Limb (tissue), 2 donors: ENCODE data around the gene CCT2.

ENCODE experiments used
- DNase-seq, 2 donors: peaks; one replicate each; pipeline ENCODE4 v3.0.0-alpha.2; 2016; ENCODE audit errors: extremely low spot score in 2 of 2

CCT2 gene

DNA sequence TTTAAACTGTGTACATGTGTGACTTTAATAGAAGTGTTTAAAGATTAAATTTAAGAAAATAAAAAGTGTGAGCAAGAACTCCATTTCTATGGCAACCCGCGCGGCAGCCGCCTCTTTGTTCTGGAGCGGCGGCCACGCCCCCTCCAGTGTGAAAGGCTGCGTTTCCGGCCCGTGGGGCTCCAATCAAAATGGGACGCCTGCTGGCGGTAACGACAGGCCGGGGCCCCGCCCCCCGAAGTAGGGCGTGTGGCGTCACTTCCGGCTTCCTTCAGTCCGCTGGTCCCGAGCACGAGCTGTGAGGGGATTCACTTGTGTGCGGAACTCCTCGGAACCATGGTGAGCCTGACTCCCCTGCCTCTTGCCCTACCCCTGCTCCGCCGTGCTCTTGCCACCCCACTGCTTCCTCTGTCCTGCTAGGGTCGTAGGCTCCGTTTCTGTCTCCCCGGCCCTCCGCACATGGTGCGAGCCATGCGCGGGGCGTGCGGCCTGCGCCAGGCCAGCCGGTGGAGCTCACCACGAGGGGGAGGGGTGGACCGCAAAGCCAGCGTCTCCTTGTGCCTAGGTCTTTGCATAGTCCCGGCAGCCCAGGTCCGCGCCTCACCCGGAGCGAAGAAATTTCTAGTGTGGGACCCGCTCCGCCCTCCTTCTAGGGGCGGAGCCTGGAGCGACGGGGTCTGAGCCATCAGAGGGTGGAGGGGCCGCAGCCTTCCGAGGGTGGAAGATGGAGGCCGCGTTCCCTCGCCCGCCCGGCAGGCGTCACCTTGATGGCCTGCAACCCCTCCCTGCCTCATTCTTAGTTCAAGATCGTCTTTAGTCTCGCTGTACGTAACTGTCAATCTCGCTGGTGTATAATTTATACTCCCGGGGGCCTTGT lies at the start of gene CCT2:
TSS of gene CCT2 (plus strand) at position 271 of the 874 bp plus-strand sequence. CDS start at position 334, 63 bp downstream.
- DNase-seq = peak; percentile 96 to 97

DNA sequence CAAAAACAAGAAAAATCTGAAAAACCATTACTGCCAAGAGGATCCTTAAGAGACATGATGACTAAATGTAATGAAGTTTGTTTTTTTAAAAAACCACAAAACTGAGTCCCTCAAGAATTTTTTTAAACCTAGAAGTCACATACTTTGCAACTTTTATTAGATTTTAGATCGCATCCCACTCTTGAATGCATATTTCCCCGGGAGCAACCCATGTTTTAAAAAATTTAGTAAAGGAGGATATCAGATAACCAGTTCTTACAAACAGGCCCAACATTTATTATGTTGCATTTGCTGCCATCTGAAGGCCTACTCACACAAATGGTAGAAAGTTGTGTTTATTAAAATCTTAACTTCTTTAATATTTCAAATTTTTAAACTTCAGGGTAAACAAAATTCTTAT lies 44.3 kb upstream of the CCT2 start:
- no peak for DNase-seq

DNA sequence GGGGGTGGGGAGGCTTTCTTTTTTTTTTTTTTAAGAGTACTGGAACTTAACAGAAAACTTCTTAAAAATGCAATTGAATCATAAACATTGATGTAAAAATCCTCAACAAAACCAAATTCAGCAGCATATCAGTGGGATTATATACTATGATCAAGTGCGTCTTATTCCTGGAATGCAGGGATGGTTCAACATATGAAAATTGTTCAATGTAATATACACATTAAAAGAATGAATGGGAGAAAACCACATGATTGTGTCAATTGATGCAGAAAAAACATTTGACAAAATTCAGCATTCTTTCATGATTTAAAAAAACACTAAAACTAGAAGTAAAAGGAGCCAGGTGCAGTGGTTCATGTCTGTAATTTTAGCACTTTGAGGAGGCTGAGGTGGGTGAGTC lies 41.2 kb upstream of the CCT2 start:
- DNase-seq = no peak

DNA sequence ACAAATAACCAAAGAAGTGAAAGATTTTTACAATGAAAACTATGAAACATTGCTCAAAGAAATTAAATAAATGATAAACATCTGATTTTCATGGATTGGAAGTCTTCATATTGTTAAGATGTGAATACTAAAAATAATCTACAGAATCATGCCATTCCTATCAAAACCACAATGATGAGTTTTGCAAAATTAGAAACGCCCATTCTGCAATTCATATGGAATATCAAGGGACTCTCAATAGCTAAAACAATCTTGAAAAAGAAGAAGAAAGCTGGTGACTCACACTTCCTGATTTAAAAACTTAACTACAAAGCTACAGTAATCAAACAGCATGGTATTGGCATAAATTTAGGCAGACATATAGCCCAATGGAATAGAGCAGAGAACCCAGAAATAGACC lies 40.2 kb upstream of the CCT2 start:
- no peak for DNase-seq

DNA sequence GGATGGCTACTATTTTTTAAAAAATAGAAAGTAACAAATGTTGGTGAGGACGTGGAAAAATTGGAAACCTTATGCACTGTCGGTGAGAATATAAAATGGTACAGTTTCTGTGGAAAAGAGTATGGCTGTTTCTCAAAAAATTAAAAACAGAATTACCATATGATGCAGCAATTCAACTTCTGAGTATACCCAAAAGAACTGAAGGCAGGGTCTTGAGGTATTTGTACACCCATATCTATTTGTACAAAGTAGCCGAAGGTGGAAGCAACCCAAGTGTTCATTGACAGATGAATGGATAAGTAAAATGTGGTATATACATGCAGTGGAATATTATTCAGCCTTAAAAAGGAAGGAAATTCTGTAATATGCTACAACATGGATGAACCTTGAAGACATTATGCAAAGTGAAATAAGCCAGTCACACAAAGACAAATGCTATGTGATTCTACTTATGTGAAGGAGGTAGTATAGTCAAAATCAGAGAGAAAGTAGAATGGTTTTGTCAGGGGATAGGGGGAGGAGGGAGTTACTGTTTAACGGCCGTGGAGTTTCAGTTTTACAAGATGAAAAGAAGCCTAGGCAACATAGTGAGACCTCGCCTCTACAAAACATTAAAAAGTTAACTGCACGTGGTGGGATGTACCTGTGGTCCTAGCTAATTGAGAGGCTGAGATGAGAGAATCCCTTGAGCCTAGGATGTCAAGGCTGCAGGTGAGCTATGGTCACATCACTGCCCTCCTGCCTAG lies 38.4 kb upstream of the CCT2 start:
- no peak for DNase-seq

DNA sequence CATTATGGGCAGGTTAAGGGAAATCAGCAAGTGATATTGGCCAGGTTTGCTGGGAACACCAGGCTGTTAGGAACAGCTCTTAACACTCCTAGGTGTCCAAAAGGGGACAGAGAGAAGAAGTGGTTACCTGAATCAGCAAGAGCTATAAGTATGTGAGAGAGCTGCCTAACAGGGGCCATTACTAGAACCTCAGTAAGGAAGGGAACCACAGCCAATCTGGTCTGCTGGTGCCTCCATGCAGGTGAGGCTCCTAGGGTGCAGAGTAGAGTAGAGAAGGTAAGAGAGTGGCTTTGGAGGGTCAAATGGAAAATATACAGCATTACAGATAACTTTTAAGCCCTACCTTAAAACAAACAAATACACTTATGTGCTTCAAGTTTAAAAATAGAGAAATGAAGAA lies 36.6 kb upstream of the CCT2 start:
- no peak for DNase-seq

DNA sequence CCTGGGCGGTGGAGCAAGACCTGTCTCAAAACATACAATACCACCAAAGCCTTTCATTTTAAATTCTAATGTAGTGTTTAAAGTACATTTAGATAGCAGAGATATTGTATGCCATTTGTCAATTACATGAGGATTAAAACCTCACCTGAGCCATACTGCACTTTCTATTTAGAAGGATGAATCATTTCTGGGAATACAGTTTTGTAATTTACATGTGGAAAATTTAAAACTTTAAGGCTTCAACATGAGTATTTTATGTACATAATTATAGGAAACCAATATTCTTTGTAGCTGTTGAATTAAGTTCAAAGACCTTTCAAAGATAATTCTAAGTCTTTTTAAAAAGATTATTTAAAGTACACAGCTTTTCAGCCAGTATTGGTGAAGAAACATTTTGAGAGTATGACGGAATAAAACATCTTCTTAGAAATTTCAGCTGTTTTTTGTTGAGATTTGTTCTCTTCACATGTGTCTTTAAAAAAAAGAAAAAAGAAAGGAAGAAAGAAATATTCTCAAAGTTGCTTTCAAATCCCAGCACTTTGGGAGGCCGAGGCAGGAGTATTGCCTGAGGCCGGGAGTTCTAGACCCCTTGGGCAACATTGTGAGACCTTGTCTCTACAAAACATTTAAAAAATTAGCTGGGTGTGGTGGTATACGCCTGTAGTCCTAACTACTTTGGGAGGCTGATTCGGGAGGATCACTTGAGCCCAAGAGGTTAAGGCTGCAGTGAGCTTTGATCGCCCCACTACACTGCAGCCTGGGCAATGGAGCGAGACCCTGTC lies 34.5 kb upstream of the CCT2 start:
- no peak for DNase-seq

DNA sequence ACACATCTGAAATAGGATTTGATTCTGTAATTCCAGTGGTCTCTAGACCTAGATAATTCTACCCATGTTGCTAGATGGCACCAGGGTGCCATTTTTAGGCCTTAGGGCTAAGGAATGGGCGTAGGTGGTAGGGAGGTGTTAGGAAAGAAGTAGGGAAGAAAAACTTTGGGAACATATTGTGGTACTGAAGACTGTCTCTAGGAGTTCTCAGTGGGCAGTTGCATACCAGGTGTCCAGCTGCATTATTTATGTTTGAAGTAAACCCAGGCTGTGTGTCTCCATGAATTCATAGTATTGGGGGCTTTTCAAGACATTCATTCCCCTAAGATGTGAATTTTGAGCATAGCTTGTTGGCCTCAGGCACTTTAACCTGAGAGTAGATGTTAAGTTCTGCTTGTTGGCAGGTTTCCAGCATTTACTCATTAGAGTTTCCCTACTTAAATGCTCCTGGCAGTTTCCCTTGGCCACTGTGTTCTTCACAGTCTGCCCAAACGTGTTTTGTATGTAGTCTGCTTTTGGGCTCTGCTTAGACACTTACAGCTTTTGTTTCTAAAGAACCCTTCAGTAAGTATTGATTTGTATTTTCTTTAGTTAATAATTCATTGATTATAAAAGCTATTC lies 31.5 kb upstream of the CCT2 start:
- DNase-seq = peak in 1 of 2 donors; percentile 32

DNA sequence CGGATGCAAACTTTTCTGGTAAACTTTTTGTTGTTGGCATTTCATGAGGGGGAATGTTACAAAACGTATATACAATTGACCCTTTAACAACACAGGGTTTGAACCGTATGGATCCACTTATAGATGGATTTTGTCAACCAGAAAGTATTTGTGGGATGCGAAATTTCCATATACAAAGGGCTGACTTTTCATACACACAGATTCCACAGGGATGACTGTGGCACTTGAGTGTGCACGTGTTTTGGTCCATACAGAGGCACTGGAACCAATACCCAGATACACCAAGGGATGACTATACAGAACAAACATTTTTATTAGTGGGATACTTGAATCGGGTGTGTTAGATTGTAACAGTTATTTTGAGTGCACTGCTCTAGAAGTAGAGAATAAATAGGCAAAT lies 29.8 kb upstream of the CCT2 start:
- DNase-seq = no peak

DNA sequence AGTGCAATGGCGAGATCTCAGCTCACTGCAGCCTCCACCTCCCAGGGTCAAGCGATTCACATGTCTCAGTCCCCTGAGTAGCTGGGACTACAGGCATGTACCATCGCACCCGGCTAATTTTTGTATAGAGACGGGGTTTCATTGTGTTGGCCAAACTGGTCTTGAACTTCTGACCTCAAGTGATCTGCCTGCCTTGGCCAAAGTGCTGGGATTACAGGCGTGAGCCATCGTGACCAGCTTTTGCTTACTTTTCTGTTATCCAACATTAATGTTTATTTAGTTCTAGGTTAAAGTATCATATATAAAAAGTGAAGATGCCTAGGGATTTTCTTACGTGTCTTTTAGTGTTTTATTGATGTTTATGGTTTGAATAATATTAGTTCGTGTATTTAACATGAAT lies 28.9 kb upstream of the CCT2 start:
- DNase-seq = no peak

DNA sequence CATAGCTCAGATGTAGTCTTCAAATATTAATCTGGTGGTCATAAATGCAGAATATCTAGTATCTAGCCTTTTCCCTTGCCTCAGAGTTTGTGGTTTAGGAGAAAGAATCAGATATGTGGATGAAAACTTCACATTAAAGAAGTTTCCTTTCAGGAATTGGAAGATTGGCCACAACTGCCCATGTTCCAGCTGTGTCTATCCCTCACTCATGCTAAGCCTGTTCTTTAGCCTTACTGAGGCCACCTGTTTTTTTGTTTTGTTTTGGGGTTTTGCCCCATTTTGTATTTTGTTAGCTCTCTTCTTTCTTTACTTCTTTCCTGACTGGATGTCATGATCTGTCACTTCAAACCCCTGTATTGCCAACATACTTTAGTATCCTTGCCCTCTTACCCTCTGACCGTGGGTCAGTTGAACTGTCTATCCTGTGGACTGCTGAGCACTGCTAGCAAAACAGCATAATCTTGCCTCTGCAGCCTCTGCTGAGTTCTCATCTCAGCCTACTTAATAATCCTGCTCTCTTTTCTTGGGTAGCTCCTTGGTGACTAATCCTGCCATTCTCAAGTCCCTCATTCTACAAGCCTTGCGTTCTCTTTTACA lies 22.0 kb upstream of the CCT2 start:
- no peak for DNase-seq

DNA sequence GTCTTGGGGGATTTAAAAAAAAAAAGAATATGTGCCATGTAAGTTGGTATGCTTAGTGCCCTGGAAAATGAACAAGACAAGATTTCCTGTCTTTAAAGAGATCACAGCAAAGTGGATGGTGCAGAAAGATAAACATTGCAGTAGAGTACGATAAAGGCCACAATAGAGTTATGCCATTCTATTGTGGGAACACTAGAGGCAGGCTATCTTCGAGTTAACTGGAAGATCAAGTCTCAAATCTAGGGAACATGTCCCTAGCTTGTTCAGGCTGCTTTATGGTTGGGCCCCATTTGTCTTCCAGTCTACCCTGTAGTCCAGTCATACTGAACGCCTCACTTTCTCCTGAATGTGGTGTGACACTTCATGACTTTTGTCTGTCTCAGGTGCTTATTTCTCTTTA lies 18.7 kb upstream of the CCT2 start:
- no peak for DNase-seq

DNA sequence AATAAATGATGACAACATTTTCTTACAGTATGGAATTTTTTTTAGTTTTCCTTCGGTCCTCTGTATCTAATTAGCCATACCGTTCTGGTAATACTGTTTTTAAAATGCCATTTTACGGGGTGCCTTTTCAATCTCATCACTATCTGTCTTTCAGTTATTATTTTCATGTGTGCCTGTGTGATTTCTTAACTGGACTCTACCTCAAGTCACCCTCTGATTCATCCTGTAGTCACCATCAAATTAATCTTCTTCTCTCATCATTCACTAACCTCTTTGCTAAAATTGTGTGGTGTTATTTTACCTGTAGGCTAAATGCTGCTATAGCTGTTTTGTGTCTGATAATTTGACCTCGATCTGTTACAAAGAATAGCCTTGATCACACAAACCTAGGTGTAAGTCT lies 16.0 kb upstream of the CCT2 start:
- no peak for DNase-seq

DNA sequence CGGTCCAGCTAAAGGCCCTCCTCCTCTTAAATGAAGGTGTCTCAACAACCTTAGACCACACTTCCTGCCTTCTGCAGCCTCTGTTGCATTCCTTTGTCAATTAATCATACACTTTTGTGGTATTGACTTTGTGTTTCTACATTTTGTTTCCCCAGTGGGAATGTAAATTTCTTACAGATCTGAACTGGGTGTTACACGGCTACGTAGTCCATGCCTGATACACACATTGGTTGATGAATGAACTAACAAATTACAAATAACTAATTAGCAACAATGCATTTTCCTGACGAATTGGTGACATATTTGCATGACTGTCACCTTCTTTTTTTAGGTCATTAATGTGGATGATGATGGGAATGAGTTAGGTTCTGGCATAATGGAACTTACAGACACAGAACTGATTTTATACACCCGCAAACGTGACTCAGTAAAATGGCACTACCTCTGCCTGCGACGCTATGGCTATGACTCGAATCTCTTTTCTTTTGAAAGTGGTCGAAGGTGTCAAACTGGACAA lies 15.2 kb upstream of the CCT2 start:
- no peak for DNase-seq

DNA sequence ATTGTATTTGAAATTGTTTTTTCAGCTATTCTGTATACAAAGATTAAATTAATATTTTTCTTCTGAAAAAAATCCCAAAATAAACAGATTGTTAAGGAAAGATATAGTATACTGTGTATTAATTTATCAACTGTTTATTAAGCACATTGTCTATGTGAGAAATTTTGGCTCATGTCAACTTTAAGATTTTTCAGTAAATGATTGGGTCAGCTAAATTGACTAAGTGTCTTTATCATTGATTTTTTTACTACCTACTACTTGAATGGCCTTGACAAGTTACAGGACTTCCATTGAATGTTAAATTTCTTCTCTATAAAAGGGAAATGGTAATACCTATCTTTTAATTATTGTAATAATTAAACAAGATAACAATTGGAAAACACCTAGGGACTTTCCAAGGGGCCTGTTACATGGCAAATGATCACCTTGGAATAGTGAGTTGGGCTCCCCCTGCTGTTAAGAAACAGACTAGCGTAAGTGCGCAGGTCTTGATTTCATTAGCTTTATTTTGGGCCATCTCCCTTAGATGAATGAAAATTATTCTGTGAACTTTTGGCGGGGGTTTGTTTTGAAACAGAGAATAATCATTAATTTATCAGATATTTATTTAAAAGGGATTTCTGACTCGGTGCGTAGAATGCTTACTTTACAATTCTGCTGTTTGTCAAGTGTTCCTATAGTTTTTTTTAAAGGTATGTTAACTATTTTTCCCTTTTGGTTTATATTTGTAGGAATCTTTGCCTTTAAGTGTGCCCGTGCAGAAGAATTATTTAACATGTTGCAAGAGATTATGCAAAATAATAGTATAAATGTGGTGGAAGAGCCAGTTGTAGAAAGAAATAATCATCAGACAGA lies 14.5 kb upstream of the CCT2 start:
- DNase-seq = peak; percentile 43 to 68

DNA sequence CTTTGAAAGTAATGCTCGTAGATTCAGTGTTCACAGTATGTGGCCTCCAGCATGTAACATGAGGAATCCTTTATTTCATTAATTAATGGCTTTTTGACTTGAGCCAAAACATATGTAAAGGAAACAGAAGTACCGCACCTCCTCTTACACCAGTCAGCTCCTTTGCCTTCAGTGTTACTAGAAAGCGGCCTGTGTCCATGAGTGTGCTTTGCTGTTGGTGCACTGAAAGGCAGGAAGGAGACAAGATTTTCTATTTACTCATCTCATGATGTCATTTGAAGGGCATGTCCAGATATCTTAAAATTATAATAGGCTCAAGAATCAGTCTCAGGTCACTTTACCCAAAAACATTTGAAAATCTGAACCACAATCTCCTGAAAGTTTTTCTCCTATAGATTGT lies 9.9 kb upstream of the CCT2 start:
- DNase-seq = no peak

DNA sequence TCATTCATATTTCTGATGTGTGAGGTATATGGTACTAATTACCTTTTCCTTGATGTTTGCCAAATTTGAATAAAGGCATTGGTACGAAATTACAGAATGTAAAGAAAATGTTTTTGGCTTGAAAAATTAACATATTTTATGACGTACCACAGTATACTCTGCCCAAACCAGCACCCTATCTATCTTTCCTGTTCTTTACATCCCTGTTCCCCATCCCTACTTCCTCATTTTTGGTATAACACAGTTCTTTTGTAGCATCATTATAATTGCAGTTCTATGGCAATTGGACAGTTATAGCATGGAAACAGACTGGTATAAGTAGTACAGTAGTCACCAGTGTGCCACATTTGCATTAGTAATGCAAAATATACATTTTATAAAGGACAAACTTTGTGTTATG lies 7.0 kb upstream of the CCT2 start:
- DNase-seq = no peak

DNA sequence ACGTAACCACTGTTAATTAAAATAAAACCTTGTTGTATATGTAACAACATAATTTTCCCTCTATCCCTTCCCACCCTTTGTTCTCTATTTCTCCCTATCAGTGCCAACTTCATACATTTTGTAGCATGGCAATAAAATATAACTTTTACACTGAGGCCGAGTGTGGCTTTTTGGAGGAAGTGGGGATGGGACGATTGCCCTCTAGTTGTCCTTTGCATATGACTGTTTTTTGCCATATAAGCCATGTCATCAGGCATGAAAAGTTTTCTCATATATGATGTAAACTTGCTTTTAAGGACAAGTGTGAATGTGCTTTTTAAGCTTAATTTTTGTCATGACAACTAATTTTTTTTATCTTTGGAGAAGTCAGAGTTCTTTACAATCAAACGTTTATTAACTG lies 6.2 kb upstream of the CCT2 start:
- no peak for DNase-seq

DNA sequence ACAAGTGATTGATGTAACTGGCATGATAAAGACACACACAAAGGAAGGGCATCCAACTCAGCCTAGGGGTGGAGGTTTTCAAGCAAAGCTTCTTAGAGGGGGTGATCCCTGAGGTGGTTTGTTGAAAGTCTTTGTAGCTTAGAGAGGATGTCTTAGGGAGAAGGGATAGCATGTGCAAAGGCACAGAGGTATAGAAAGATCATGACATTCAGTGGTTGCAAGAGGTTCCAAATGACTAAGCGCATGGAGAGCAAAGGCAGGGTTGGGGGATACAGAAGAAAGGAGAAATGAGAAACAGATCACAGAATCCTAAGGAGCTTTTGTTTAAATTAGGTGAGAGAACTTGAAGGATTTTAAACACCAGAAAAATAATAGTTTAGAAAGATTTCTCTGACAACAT lies 5.2 kb upstream of the CCT2 start:
- DNase-seq = no peak

DNA sequence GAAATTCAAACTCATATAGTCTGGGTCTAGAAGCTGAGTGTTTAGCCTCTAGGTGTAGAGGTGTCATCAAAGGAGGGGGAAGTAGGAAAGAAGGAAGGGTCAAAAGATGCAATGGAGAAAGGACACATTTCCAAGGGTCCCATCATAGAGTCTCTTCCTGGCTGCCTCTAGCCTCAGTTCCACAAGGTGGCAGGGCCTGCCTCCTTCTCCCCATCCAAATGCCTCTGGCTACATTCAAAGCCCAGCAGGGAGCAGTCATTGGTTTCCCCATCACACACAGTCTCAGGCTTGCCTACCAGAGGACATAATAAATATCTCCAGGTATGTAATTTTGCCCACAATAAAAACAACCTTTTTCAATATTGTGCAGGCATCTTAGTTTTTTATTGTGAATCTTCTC lies 2.1 kb upstream of the CCT2 start:
- no peak for DNase-seq
